Endothelial cell of umbilical vein (primary cell): ENCODE results near the gene NFATC2. TPM values are rescaled to one million over a fixed set of nuclear protein-coding genes. Genes with fewer than 3 reads are reported as not detected.
A peak's percentile ranks its signal among the peaks of the same experiment; 100 is the strongest.

Experiments
- BruUV-seq: library from RNA; stranded (reverse); fragments of 400-500 nt; replicated peaks from 2 replicates; lab custom pipeline; 2021; lab: Mats Ljungman, UMichigan
- CTCF ChIA-PET: fragments of 300-600, 350-600 bp; sonication (Branson Sonifier 250); formaldehyde crosslinking; loops from one replicate; lab custom pipeline; 2021; ENCODE audit warnings: antibody characterized with exemption, inconsistent platforms; lab: Charles Lee
- POLR2A ChIA-PET: fragments of 300-600, 350-600 bp; sonication (Branson Sonifier 250); formaldehyde crosslinking; loops from one replicate; lab custom pipeline; 2021; ENCODE audit warnings: antibody characterized with exemption, inconsistent platforms; lab: Charles Lee
- DNase-seq: peaks from one replicate; pipeline ENCODE4 v3.0.0-alpha.2; 2011; ENCODE audit warnings: low read depth, low spot score
- FAIRE-seq: peaks from 2 replicates; lab custom pipeline; 2011; peaks lifted over from hg19 to GRCh38; lab: Jason Lieb, UNC
- H2AFZ ChIP-seq: 2 replicates; pipeline ENCODE4 v1.6.0; 2012; ENCODE audit warnings: low read depth, low read length, control low read depth, inconsistent platforms
- H3K27ac ChIP-seq: 2 replicates; pipeline ENCODE4 v1.5.1; 2011; ENCODE audit warnings: low read depth, mild to moderate bottlenecking, control low read depth, low read length, moderate library complexity; ENCODE audit not compliant: insufficient read depth
- H3K27me3 ChIP-seq, 2 experiments: 2 replicates each; pipeline versions ENCODE4 v1.6.0 to v1.6.1; 2011; ENCODE audit warnings: low read length in 2 of 2, mixed read lengths in 1 of 2; ENCODE audit not compliant: control insufficient read depth in 2 of 2, insufficient read depth in 2 of 2
- H3K36me3 ChIP-seq, 2 experiments: 2 replicates in 1 of 2; 3 replicates in 1 of 2; pipeline ENCODE4 v1.5.1; 2011; ENCODE audit warnings: low read length in 2 of 2, mild to moderate bottlenecking in 1 of 2, moderate library complexity in 1 of 2; ENCODE audit not compliant: control insufficient read depth in 2 of 2, insufficient read depth in 2 of 2; ENCODE audit errors: extremely low read depth in 1 of 2
- H3K4me1 ChIP-seq: 3 replicates; pipeline ENCODE4 v1.5.1; 2011; ENCODE audit warnings: mild to moderate bottlenecking, low read length; ENCODE audit not compliant: control insufficient read depth, insufficient read depth; ENCODE audit errors: extremely low read depth
- H3K4me2 ChIP-seq: 2 replicates; pipeline ENCODE4 v1.6.1; 2011; ENCODE audit warnings: low read length, control low read depth, mixed read lengths; ENCODE audit not compliant: insufficient read depth
- H3K4me3 ChIP-seq, 3 experiments: fragments of 200-600 bp in 1 of 3; sonication (generic), shearing (Covaris generic) in 1 of 3; replicated peaks in 1 of 3; 2 replicates each; pipeline ENCODE4 v1.5.1; 2011 to 2016; ENCODE audit warnings: control low read depth in 3 of 3, low read length in 3 of 3, mild to moderate bottlenecking in 2 of 3, inconsistent platforms in 1 of 3, low read depth in 1 of 3, moderate library complexity in 1 of 3; ENCODE audit not compliant: insufficient read depth in 1 of 3
- H3K79me2 ChIP-seq: 2 replicates; pipeline ENCODE4 v1.6.0; 2012; ENCODE audit warnings: low read length, inconsistent platforms; ENCODE audit not compliant: control insufficient read depth, insufficient read depth
- H3K9ac ChIP-seq: replicated peaks from 2 replicates; pipeline ENCODE3; 2011; ENCODE audit warnings: low read length, control low read depth; ENCODE audit not compliant: insufficient read depth; ENCODE audit errors: extremely low read depth
- H3K9me1 ChIP-seq: replicated peaks from 3 replicates; pipeline ENCODE4 v1.6.0; 2011; ENCODE audit warnings: mild to moderate bottlenecking, low read length; ENCODE audit not compliant: control insufficient read depth, insufficient read depth; ENCODE audit errors: extremely low read depth
- H3K9me3 ChIP-seq: replicated peaks from 2 replicates; pipeline ENCODE4 v1.5.1; 2012; ENCODE audit warnings: low read length, inconsistent platforms; ENCODE audit not compliant: control insufficient read depth, insufficient read depth
- H4K20me1 ChIP-seq: replicated peaks from 2 replicates; pipeline ENCODE3; 2011; ENCODE audit warnings: mild to moderate bottlenecking, low read length; ENCODE audit not compliant: control insufficient read depth, insufficient read depth; ENCODE audit errors: extremely low read depth
- EZH2 ChIP-seq: IDR thresholded peaks from 2 replicates; pipeline ENCODE4 v1.6.1; 2012; ENCODE audit warnings: borderline replicate concordance, low read depth, mild to moderate bottlenecking, moderate library complexity, low read length, inconsistent platforms; ENCODE audit not compliant: severe bottlenecking
- FOS ChIP-seq: IDR thresholded peaks from 2 replicates; pipeline ENCODE4 v1.6.1; 2011; ENCODE audit warnings: mild to moderate bottlenecking, low read length, moderate library complexity, borderline replicate concordance; ENCODE audit not compliant: insufficient read depth
- GATA2 ChIP-seq: IDR thresholded peaks from 2 replicates; pipeline ENCODE4 v1.7.0; 2011; ENCODE audit warnings: low read depth, mild to moderate bottlenecking, moderate library complexity, mixed read lengths, low read length; ENCODE audit not compliant: insufficient read length, insufficient read depth
- JUN ChIP-seq: IDR thresholded peaks from 2 replicates; pipeline ENCODE4 v1.6.1; 2011; ENCODE audit warnings: borderline replicate concordance, low read depth; ENCODE audit not compliant: insufficient read length, insufficient read depth
- MYC ChIP-seq: IDR thresholded peaks from one replicate; pipeline ENCODE4 v1.6.1; 2011; ENCODE audit warnings: mild to moderate bottlenecking, low read depth, low read length
- POLR2A ChIP-seq: IDR thresholded peaks from 2 replicates; pipeline ENCODE4 v1.6.1; 2012; ENCODE audit warnings: low read depth, mild to moderate bottlenecking, control low read depth, low read length
- POLR2AphosphoS5 ChIP-seq: IDR thresholded peaks from 2 replicates; pipeline ENCODE4 v1.6.1; 2012; ENCODE audit warnings: low read depth, mild to moderate bottlenecking, control low read depth, low read length, moderate library complexity; ENCODE audit not compliant: insufficient read depth
- dilution Hi-C: fragments of 300-500 bp; cut with MboI; formaldehyde crosslinking; loops from one replicate; pipeline ENCODE4 v1.15.0; 2019; ENCODE audit warnings: low sequenced_read_pairs; ENCODE audit not compliant: extremely low pct_ligation_motif_present
- intact Hi-C: fragments of 100-400 bp; cut with micrococcal nuclease; formaldehyde crosslinking; loops from one replicate; pipeline ENCODE4 v1.10.0; 2022
- polyA plus RNA-seq, 4 experiments: library from polyadenylated mRNA; depleted of rRNA in 3 of 4; stranded (reverse) in 3 of 4; unstranded in 1 of 4; fragments of >200 nt; gene quantifications; 2 replicates each; pipeline versions ENCODE4 v1.2.1 to v1.2.3, GENCODE V29; 2011 to 2012; ENCODE audit warnings: missing spikeins in 1 of 4
- total RNA-seq: library from RNA; stranded (reverse); gene quantifications from 2 replicates; pipeline ENCODE4 v1.2.3, GENCODE V29; 2021
- TF ChIP-seq, protein P1 (sequence below): IDR thresholded peaks from 2 replicates; pipeline ENCODE4 v1.6.1; 2011; ENCODE audit not compliant: insufficient read depth, insufficient read length

The NFATC2 gene
- total and polyA plus RNA-seq, 2 donors (not counting 3 experiments of a cell fraction or from before 2014, with no cell fraction given), result 3.1 to 13.0 TPM

DNA sequence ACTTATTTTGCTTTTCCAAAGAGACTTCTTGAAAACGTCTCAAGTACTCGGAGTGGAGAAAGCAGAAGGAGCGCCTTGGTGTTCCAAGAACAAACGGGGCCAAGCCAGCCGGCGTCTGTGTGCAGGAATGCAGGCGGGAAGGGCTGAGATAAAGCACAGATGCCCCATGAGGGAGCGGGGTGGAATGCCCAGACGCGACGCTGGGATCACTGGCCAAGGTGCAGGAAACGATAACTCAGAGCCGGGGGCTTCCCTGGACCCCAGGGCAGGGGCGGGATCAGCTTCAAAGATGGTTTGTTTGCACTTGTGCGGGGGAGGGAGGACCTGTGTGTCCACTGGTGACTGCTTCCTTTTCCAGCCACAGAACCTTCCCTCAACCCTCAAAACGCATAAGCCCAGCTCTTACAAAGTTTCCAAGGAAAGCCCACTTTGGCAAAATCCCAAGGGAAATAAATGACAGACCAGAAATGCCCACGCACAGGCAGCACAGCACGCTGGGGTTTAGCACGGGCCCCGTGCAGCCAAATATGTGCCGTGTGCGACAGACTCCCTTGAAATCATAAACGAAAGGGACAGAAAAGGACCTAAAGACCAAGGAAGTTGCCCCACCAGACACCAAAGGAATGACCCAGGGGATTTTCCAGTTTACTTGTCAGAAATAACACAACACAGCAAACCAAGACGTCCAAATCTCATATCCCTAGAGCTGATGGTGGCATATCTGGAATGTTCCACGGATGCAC, 113.9 kb downstream of the NFATC2 start:
- no peaks in the 10 kb centered on the region for H4K20me1 ChIP-seq
- no peaks in the 10 kb centered on the region for H3K9me1 ChIP-seq
- TF ChIP-seq, protein P1, sequence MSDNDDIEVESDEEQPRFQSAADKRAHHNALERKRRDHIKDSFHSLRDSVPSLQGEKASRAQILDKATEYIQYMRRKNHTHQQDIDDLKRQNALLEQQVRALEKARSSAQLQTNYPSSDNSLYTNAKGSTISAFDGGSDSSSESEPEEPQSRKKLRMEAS, result no peak
- TF ChIP-seq FOS, result no peak
- no peak for TF ChIP-seq POLR2A
- no peak for TF ChIP-seq GATA2
- no peak for TF ChIP-seq MYC
- no peak for TF ChIP-seq EZH2
- TF ChIP-seq POLR2AphosphoS5, result peak; percentile 20
- TF ChIP-seq JUN, result no peak
- H3K9ac ChIP-seq, result peak overlapping the region; percentile 28
- no peak overlapping the region for H3K4me3 ChIP-seq
- no peaks in the 10 kb centered on the region for H3K79me2 ChIP-seq
- CTCF ChIA-PET, result interaction anchor here (1.1 to 2.0 kb wide), 5 partner anchors 11 to 195 kb away, joined by 3 to 12 read pairs (median 4); no protein-coding TSS in a partner anchor
- POLR2A ChIA-PET, result no interaction called here
- H3K4me2 ChIP-seq, result no peak overlapping the region
- peak overlapping the region; percentile 6 for H2AFZ ChIP-seq
- peak; percentile 82 for DNase-seq
- H3K27ac ChIP-seq, result peak overlapping the region; percentile 9
- BruUV-seq, result no TSS peak
- dilution Hi-C loops, result no loop called here
- FAIRE-seq, result peak; percentile 87
- H3K27me3 ChIP-seq, result no peaks in the 10 kb centered on the region
- intact Hi-C loops, result no loop called here
- H3K4me1 ChIP-seq, result peaks cover 14% of the 10 kb centered on the region
- no peaks in the 10 kb centered on the region for H3K9me3 ChIP-seq
- H3K36me3 ChIP-seq, result peaks cover 0 to 8% of the 10 kb centered on the region in 2 experiments
